ENCODE measurements around the gene LRRN4. TPM values are rescaled to one million over a fixed set of nuclear protein-coding genes. Genes with fewer than 3 reads are reported as not detected.
A peak's percentile ranks its signal among the peaks of the same experiment; 100 is the strongest.

Gene LRRN4
- 0.03 TPM in 1 of 2 replicates, not detected in the other for polyA plus RNA-seq (2011; rRNA removed)
- polyA plus RNA-seq (2012; cell fraction: cytosol; rRNA removed): 0.04 and 0.06 TPM in 2 replicates
- 0.18 and 0.20 TPM in 2 replicates for polyA plus RNA-seq (2012; cell fraction: nucleus; rRNA removed)
- 0.04 TPM in 2 of 3 replicates, not detected in the other for polyA plus RNA-seq (2017; fragmentation: RNase III; extraction: RNeasy Plus Mini Kit Qiagen cat#74134 plus additional on column Dnase treatment)
- polyA minus RNA-seq (2011; rRNA and poly(A)+ RNA removed): not detected in 2 replicates

DNA sequence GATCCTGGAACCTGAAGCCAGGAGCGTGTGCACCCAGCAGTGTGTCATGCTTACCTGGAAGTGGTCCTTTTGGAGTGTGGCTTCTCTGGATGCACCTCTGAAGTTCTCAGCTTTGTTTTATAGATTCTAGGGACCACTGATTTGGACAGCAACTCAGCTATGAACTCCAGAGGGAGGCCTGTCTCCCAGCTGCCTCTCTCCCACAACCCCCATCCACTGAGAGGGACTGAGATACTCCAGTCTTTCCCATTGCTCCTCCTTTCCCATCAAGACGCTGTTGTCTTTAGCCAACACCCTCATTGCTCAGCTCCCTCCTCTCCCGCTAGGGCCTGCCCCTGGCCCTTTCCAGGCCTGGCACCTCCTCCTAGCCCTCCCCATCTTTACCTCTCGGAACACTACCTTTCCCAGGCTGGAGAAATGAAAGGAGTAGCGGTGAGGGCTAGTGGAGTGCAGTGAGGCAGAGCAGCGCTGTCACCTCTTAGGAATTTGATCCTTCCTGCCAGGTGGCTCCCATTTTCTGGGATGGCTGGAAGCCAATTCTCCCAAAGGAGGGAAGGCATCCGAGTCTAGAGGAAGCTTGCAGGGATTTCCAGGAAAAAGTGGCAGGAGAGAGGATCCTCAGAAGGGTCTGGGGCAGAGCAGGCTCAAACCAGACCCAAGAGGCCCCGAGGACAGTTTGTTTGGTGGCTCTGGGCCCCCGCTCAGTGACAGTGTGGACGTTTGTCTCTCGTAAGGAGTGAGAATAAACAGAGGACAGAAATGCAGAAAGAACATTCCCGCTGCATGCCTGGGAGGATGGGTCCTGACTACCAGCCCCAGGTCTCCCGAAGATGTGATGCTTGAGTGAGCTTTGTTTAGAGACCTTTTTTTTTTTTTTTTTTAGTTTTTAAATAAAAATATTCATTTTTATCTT is at the start of gene LRRN4:
Gene LRRN4 (minus strand): TSS at position 285 of the 913 bp plus-strand sequence. CDS start 1,261 bp downstream, outside the sequence.
- CTCF ChIA-PET: interaction anchor here (0.9 to 1.0 kb wide), 2 partner anchors 19 to 30 kb away, joined by 3 read pairs; no protein-coding TSS in a partner anchor
- FAIRE-seq: no peak
- ATAC-seq: peak in 1 of 2 experiments; percentile 8; a peak in 2 of 6 replicates
- WGBS (ENCODE audit: missing lambda C conversion rate): 73% methylated on average over 13 of the region's 13 CpGs
- H3K9me3 ChIP-seq: no peaks in the 10 kb centered on the region
- DNase-seq (ENCODE audit: low read depth in 1 of 2, low spot score in 1 of 2): no peak
- no peak within 1 kb of the TSS for H3K4me3 ChIP-seq
- peaks cover 4% of the 10 kb centered on the region; the same call in 2 of the 3 replicates for H3K4me1 ChIP-seq
- H3K4me2 ChIP-seq: no peak within 1 kb of the TSS
- POLR2A ChIA-PET: interaction anchor here (0.6 kb wide), 1 partner anchor 509 kb away, joined by 4 read pairs; no protein-coding TSS in a partner anchor
- no peak for TF ChIP-seq HOXB13 (CRISPR knock-in tag; IDR thresholded peaks at IDR 0.05; ENCODE audit: low read depth)
- TF ChIP-seq PHF8 (IDR thresholded peaks at IDR 0.05; ENCODE audit: borderline replicate concordance, low read depth): no peak
- TF ChIP-seq EHMT2 (IDR thresholded peaks at IDR 0.05; ENCODE audit: low read depth): no peak
- TF ChIP-seq TFCP2L1 (CRISPR knock-in tag; IDR thresholded peaks at IDR 0.05): no peak
- TF ChIP-seq RARB (CRISPR knock-in tag; IDR thresholded peaks at IDR 0.05): no peak
- TF ChIP-seq, protein P1, sequence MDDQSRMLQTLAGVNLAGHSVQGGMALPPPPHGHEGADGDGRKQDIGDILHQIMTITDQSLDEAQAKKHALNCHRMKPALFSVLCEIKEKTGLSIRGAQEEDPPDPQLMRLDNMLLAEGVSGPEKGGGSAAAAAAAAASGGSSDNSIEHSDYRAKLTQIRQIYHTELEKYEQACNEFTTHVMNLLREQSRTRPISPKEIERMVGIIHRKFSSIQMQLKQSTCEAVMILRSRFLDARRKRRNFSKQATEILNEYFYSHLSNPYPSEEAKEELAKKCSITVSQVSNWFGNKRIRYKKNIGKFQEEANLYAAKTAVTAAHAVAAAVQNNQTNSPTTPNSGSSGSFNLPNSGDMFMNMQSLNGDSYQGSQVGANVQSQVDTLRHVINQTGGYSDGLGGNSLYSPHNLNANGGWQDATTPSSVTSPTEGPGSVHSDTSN (IDR thresholded peaks at IDR 0.05): no peak
- no peak for TF ChIP-seq NPAS2 (CRISPR knock-in tag; IDR thresholded peaks at IDR 0.05; ENCODE audit: borderline replicate concordance)
- TF ChIP-seq HDAC2 (IDR thresholded peaks at IDR 0.05): no peak
- no peak for TF ChIP-seq RAD21 (conservative IDR thresholded peaks at IDR 0.05 in 1 of 2, IDR thresholded peaks at IDR 0.05 in 1 of 2)
- TF ChIP-seq, protein P2, sequence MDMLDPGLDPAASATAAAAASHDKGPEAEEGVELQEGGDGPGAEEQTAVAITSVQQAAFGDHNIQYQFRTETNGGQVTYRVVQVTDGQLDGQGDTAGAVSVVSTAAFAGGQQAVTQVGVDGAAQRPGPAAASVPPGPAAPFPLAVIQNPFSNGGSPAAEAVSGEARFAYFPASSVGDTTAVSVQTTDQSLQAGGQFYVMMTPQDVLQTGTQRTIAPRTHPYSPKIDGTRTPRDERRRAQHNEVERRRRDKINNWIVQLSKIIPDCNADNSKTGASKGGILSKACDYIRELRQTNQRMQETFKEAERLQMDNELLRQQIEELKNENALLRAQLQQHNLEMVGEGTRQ (IDR thresholded peaks at IDR 0.05): no peak
- no peak for TF ChIP-seq FOSB (CRISPR knock-in tag; IDR thresholded peaks at IDR 0.05)
- no peak within 1 kb of the TSS for H3K27ac ChIP-seq

DNA sequence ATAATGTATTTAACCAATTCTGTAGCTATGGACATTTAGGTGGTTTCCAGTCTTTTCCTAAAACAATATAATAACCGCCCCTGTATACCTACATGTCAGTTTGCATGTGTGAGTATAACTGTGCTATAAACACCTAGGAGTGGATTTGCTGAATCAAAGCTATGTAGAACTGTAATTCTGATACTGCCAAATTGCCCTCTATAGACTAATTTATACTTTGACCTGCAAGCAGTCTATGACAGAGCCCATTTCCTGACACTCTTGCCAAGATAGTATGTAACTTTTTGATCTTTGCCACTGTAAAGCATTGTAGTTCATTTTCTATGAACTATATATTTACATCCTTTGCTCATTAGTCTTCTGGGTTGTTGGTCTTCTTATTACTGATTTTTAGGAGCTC is 49.4 kb upstream of the LRRN4 start:
- Histone ChIP-seq H3K4me3 (no peak overlapping the region), H3K4me2 (no peak overlapping the region), H3K27ac (no peak overlapping the region), H3K9me3 (no peaks in the 10 kb centered on the region), H3K4me1 (no peaks in the 10 kb centered on the region)
- ChIA-PET CTCF (interaction anchor here (0.6 kb wide), 1 partner anchor 152 kb away, joined by 5 read pairs; no protein-coding TSS in a partner anchor), POLR2A (interaction anchor here (0.5 kb wide), 1 partner anchor 83 kb away, joined by 3 read pairs; no protein-coding TSS in a partner anchor)
- FAIRE-seq: no peak
- TF ChIP-seq POLR2AphosphoS2 (conservative IDR thresholded peaks at IDR 0.05; ENCODE audit: low read length) (no peak), TFCP2L1 (CRISPR knock-in tag; IDR thresholded peaks at IDR 0.05) (no peak), RAD21 (conservative IDR thresholded peaks at IDR 0.05 in 1 of 2, IDR thresholded peaks at IDR 0.05 in 1 of 2) (no peak), CHD4 (IDR thresholded peaks at IDR 0.05; ENCODE audit: borderline replicate concordance) (no peak), ZC3H11A (IDR thresholded peaks at IDR 0.05) (no peak), POLR2A (IDR thresholded peaks at IDR 0.05; ENCODE audit: low read length) (no peak), FOSL2 (IDR thresholded peaks at IDR 0.05) (no peak), FOSL2 (CRISPR knock-in tag; IDR thresholded peaks at IDR 0.05) (no peak), TP53 (CRISPR knock-in tag; IDR thresholded peaks at IDR 0.05) (no peak), CHD2 (IDR thresholded peaks at IDR 0.05; ENCODE audit: low read length, partially characterized antibody) (no peak), MAFK (IDR thresholded peaks at IDR 0.05; ENCODE audit: partially characterized antibody) (no peak), CBX8 (IDR thresholded peaks at IDR 0.05) (no peak), JUNB (IDR thresholded peaks at IDR 0.05) (no peak), ESRRA (IDR thresholded peaks at IDR 0.05; ENCODE audit: borderline replicate concordance, low read length) (no peak), NPAS2 (CRISPR knock-in tag; IDR thresholded peaks at IDR 0.05; ENCODE audit: borderline replicate concordance) (no peak), EHMT2 (IDR thresholded peaks at IDR 0.05; ENCODE audit: low read depth) (no peak), ZSCAN20 (CRISPR knock-in tag; IDR thresholded peaks at IDR 0.05) (no peak), FOXS1 (CRISPR knock-in tag; IDR thresholded peaks at IDR 0.05) (no peak), KDM5A (IDR thresholded peaks at IDR 0.05) (no peak)
- WGBS (ENCODE audit: missing lambda C conversion rate): 80% methylated on average over 1 of the region's 1 CpG
- no peak for ATAC-seq
- no peak for DNase-seq (ENCODE audit: low read depth in 1 of 2, low spot score in 1 of 2)

All from A549 (cell line).